ELR (cell line): ENCODE measurements around the gene CDCA4.

Experiments used
- DNase-seq: peaks from one replicate; pipeline ENCODE4 v3.0.0-alpha.2; 2015; ENCODE audit warnings: low read depth

CDCA4 gene

DNA sequence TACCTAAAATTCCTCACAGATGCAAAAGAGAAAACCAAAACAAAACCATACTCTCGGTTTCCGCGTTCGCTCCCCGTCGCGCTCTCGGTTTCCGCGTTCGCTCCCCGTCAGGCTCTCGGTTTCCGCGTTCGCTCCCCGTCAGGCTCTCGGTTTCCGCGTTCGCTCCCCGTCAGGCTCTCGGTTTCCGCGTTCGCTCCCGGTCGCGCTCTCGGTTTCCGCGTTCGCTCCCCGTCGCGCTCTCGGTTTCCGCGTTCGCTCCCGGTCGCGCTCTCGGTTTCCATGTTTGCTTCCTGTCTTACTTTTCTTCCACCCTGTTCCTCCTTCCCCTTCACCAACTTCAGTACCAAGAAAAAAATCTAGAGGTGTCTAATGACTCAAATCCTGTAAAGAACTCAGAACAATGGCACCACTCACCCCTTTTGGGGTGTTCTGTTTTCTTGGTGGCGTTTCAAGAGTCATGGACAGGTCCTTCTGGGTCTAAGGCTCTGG, 12.6 kb upstream of the CDCA4 start:
- peak; percentile 37 for DNase-seq

- peak; percentile 89 for DNase-seq
Observed at GRCh38 chr14:105032451-105032901, 11.6 kb upstream of the CDCA4 start.

DNA sequence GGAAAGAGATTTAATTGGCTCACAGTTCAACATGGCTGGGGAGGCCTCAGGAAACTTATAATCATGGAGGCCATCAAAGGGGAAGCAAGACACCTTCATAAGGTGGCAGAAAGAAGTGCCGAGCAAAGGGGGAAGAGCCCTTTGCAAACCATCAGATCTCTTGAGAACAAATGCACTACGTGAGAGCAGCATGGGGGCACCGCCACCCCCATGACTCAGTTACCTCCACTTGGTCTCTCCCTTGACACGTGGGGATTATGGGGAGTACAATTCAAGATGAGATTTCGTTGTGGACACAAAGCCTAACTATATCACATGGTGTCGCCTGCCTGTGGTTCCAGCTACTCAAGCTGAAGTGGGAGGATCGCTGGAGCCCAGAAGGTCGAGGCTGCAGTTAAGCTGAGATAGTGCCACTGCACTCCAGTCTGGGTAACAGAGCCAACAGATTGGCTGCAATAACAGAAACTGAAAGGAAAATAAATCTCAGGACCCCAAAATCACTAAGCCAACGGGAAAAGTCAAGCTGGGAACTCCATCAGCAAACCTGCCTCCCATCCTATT, 10.0 kb upstream of the CDCA4 start:
- DNase-seq: no peak

GRCh38 chr14:105030194-105030593, 9.3 kb upstream of the CDCA4 start:
- DNase-seq: no peak

- DNase-seq: no peak
Observed at GRCh38 chr14:105029402-105029801, 8.5 kb upstream of the CDCA4 start.

DNA sequence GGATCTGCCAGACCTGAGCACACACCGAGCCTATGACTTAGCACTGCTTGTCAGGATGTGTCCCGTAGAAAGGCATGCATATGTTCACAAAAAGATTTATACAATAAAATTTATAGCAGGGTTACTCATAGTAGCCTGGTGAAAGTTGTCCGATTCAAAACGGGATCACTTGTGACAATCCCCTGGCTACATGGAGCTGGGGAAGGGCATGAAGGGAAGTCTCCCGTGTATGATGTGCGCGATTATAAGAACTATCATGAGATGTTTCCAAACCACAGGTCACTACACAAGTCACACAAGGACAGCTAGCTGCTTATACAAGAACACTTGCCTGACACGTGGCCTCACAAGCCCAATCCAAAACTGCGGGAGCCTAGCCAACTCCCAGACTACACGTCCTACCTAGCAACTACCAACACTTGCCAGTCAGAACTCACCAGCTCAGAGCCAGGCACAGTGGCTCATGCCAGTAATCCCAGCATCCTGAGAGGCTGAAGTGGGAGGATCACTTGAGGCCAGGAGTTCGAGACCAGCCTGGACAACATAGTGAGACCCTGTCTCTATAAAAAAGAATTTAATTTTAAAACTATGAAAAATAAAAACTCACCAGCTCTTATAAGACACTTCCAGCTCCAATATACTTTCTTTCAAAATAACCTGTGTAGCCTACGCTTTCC, 7.5 kb upstream of the CDCA4 start:
- DNase-seq: peak; percentile 75

GRCh38 chr14:105027718-105028117, 6.8 kb upstream of the CDCA4 start:
- peak; percentile 66 for DNase-seq

GRCh38 chr14:105026802-105027563, 6.1 kb upstream of the CDCA4 start:
- DNase-seq: peak; percentile 65

DNA sequence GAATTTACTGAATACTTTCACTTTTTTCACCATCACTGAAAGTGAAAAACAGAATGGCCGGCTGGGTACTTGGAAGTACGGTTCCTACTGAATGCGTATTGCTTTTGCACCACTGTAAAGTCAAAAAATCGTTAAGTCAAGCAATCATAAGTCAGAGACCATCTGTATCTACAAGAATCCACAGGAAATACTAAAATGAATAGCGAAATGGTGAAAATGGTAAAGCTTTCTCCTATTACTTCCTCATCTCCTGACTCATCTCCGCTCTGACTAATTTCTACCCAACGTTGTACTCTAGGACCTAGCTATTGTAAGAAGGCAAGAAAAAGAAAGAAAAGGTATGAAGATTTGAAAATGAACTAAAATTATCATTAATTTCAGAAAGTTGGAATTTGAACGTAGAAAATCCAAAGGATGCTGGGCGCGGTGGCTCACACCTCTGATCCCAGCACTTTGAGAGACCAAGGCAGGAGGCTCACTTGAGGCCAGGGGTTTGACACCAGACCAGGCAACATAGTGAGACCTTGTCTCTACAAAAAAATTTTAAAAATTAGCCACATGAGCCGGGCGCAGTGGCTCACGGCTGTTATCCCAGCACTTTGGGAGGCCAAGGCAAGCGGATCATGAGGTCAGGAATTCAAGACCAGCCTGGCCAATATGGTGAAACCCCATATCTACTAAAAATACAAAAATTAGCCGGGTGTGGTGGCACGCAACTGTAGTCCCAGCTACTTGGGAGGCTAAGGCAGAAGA, 5.3 kb upstream of the CDCA4 start:
- DNase-seq: peak; percentile 98

DNA sequence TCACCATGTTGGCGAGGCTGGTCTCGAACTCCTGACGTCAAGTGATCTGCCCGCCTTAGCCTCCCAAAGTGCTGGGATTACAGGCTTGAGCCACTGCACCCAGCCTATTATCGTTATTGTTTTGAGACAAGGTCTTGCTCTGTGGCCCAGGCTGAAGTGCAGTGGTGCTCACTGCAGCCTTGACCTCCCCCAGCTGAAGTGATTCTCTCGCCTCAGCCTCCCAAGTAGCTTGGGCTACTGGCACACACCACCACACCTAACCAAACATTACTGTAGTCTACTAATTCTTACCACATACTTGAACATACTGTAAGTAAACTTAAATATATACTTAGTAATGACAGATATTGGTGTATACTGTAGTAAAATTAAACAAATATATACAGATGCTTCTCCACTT, 4.5 kb upstream of the CDCA4 start:
- DNase-seq: no peak

DNA sequence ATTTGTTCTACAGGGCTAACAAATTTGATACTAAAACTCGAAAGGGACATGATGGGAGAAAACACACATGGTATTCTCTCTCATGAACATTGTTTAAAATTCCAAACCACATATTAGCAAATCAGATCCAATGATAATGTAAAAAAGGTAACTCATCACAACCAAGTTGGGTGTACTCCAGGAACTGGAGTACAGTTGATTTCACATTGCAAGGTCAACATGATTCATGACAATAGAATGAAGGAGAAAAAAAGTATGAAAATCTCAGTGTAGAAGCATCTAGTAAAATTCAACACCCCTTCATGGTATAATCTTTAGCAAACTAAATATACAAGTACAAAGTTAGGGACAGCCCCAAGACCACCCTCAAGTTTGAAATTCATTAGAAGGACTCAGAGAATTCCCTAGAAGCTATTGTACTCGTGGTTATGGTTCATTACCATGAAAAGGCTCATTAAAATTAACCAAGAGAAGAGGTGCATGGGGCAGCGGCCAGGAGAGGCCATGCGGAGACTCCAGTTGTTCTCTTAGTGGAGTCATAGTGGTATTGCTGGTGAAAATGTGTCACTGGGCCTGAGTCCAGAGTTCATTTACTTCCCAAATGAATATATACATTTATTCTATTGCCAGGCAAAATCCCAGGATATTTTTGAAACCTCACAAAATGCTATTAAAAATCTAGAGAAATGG, 3.1 kb upstream of the CDCA4 start:
- DNase-seq: peak; percentile 97

DNA sequence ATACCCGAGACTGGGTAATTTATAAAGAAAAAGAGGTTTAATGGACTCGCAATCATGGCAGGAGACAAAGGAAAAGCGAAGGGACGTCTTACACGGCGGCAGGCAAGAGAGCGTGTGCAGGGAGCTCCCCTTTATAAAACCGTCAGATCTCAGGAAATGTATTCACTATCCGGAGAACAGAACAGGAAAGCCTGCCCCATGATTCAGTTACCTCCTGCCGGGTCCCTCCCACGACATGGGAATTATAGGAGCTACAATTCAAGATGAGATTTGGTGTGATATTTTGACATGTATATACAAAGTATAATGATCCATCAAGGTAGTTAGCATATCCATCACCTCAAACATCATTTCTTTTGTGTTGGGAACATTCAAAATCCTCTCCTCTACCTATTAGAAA, 2.3 kb upstream of the CDCA4 start:
- DNase-seq: peak; percentile 84

DNA sequence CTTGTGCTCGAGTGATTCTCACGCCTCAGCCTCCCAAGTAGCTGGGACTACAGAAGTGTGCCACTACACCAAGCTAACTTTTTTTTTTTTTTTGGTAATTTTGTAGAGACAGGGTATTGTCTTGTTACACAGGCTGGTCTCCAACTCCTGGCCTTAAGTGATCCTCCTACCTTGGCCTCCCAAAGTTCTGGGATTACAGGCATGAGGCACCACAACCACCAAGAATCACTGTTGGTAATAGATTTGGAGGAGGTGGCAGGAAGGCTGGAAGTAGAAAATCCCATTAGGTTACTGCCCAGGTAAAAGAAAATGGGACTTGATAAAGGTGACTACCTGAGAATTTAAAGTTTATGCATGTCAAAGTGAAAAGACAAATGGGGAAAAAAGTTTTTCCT, 1.4 kb upstream of the CDCA4 start:
- peak; percentile 56 for DNase-seq

DNA sequence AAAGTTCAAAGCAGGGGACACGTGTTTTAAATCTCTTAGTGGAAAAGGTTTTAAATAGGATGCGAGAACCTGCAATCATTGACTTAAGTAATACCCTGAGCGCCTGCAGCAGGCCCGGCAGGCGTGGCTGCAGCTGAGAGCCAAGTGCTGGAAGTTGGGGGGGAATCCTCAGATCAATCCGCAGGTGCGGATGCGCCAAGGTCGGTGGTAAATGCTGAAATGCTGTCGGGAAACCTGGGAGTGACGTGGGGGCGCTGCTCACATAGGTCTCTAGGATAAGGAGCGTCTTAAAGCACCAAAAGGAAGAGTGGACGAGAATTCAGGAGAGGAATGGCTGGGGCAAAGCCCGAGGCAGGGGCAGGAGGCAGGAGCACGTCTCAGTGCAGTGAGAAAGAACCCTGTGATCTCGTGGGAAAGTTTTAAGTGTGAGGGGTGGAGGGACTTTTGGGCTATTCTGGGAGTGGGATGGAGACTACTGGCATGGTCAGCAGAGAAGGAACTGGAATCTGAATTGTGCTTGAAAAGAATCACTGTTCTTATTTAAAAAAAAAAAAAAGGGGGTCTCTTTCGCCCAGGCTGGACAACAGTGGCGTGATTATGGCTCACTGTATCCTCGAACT, 883 bp upstream of the CDCA4 start:
- peak; percentile 70 for DNase-seq

DNA sequence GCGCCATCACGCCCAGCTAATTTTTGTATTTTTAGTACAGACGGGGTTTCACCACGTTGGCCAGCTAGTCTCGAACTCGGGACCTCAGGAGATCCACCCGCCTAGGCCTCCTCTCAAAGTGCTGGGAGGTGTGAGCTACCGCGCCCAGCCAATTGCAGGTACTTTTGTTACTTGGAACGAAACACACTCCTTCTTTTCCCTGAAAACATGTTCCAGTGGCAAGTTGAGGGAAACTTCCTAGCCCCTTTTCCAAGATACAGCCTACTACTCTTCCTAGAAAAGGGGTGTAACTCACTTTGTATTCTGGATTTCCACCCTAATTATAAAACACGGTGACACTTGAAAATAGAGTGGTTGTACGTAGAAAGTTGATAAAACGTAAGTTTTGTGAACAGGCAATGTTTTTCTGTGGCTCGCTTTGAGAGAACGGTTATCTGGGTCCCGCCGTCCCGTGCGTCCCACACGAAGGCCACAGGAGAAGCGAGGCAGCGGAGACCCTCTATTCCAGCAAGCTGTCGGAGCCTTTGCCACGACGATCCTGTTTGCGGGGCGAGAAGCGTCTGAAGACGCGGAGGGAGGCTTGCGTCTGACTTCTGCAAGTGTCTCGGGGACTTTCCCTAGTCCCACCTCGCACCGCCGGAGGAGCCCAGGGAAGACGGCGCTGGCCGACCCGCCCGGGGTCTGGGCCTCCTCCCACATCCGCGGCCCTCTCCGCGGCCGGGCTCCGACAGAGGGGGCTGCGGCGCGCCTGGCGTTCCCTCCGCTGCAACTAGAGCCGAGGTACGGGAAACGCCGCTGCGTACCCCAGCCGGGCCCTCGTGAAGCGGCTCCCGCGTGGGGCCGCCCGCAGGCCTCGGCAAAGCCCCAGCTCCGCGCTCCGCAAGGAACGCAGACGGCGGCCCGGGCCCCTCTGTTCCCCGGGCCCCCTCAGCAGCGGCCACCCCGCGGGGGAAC, 745 bp downstream of the CDCA4 start:
- peak; percentile 57 for DNase-seq

GRCh38 chr14:105018414-105018813, 2.5 kb downstream of the CDCA4 start:
- no peak for DNase-seq

DNA sequence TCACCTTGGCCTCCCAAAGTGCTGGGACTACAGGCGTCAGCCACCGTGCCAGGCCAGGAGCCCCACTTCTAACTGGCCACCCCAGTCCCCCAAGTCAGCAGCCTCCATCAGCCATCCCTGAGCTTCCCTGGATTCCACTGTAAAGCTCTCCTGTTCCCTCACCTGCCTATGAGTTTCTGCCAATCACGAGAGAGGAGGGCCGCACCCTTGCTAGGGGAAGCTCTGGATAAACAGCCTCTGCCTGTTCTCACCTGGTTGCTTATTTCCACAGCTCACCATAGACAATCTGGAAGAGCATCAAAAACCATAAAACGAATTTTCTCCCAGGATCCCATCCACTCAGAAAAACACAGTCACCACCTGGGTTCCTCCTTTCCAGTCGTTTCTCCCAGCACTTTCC, 5.0 kb downstream of the CDCA4 start:
- DNase-seq: no peak

DNA sequence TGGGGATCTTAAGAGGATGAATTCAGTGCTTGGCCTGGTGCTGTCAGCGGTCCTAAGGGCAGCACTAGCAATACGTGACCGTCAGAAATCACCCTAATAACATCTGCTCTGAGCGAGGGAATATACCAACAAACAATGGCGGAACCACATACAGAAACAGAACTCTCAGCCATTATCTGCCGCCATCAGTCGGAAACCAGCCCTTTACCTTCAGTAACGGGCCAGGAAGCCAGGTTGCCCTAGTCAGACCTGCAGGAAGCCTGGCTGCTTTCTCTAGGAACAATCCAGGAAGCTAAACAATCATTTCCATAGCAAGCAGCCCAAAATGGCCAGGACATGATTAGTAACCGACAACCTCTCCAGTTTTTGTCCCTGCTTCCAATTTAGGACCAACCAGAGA, 5.6 kb downstream of the CDCA4 start:
- no peak for DNase-seq

DNA sequence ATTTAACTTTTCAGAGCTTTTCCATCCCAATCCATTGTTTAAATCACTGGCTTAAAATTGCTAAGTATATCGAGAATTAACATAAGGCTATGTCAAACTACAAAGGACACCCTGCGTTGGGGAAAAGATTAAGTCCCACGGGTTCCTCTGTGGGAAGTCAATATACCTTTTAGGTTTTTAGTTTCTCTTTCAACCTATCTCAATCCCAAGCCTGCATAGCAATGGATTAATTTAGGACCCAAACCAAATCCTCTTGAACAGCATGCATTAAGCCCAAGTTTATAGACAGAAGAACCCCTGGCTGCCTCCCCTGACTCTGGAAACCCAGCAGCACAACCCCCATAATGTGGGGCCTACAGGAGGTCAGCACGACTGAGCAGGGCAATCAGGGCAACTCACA, 6.3 kb downstream of the CDCA4 start:
- DNase-seq: no peak

GRCh38 chr14:105014032-105014431, 6.9 kb downstream of the CDCA4 start:
- no peak for DNase-seq
